HUDEP-2 (cell line): Measurements from ENCODE around the gene TSEN34.
A peak's percentile ranks its signal among the peaks of the same experiment; 100 is the strongest.

Source experiments
- DNase-seq, 76 experiments: peaks; one replicate each; lab custom pipeline; 2025; ENCODE audit not compliant: unreplicated experiment in 76 of 76; lab: John Stamatoyannopoulos, UW

The TSEN34 gene

GRCh38 chr19:54191011-54191810, at the start of gene TSEN34:
TSS of gene TSEN34 (plus strand) at chr19:54191308. CDS start at chr19:54191365, 57 bp downstream.
- DNase-seq = peak in 72 of 76 experiments; percentile 62 to 99 (median 90)

GRCh38 chr19:54141356-54141755, 49.8 kb upstream of the TSEN34 start:
- DNase-seq = no peak

- DNase-seq = no peak
These were observed 48.8 kb upstream of the TSEN34 start for GRCh38 chr19:54142166-54142780.

- no peak for DNase-seq
These were observed 45.5 kb upstream of the TSEN34 start for GRCh38 chr19:54145541-54146158.

- DNase-seq = no peak
These were observed 43.4 kb upstream of the TSEN34 start for GRCh38 chr19:54147676-54148075.

- DNase-seq = no peak
These were observed 43.0 kb upstream of the TSEN34 start for GRCh38 chr19:54148158-54148557.

GRCh38 chr19:54149021-54149812, 41.9 kb upstream of the TSEN34 start:
- no peak for DNase-seq

GRCh38 chr19:54151362-54152035, 39.6 kb upstream of the TSEN34 start:
- no peak for DNase-seq

- DNase-seq = no peak
These were observed 38.8 kb upstream of the TSEN34 start for GRCh38 chr19:54152267-54152666.

- no peak for DNase-seq
These were observed 38.1 kb upstream of the TSEN34 start for GRCh38 chr19:54152878-54153524.

- DNase-seq = no peak
These were observed 37.3 kb upstream of the TSEN34 start for GRCh38 chr19:54153731-54154326.

GRCh38 chr19:54154603-54155345, 36.3 kb upstream of the TSEN34 start:
- no peak for DNase-seq

- DNase-seq = no peak
These were observed 35.4 kb upstream of the TSEN34 start for GRCh38 chr19:54155694-54156093.

- DNase-seq = no peak
These were observed 34.6 kb upstream of the TSEN34 start for GRCh38 chr19:54156490-54156889.

- DNase-seq = no peak
These were observed 34.2 kb upstream of the TSEN34 start for GRCh38 chr19:54156953-54157352.

- DNase-seq = peak in 19 of 76 experiments; percentile 17 to 63 (median 30)
These were observed 32.2 kb upstream of the TSEN34 start for GRCh38 chr19:54158812-54159351.

- peak; percentile 93 to 100 (median 100) for DNase-seq
These were observed 31.5 kb upstream of the TSEN34 start, which contains the start of gene LENG1 for GRCh38 chr19:54159352-54160181. TSS of gene LENG1 (minus strand) at chr19:54159721. CDS start at chr19:54159695, 26 bp downstream.
